GM12891 (cell line): ENCODE data around the gene DCAF8.

Experiments
- PAX5 ChIP-seq: IDR thresholded peaks from 2 replicates; pipeline ENCODE4 v1.6.1; 2011; ENCODE audit warnings: low read length, moderate library complexity, mild to moderate bottlenecking; ENCODE audit not compliant: insufficient read depth, severe bottlenecking
- POLR2A ChIP-seq: IDR thresholded peaks from 2 replicates; pipeline ENCODE4 v1.6.1; 2011; ENCODE audit warnings: low read depth, low read length, control low read depth
- POLR2AphosphoS5 ChIP-seq: IDR thresholded peaks from 2 replicates; pipeline ENCODE4 v1.6.1; 2011; ENCODE audit warnings: low read depth, low read length, control low read depth
- TAF1 ChIP-seq: IDR thresholded peaks from 2 replicates; pipeline ENCODE4 v1.6.1; 2011; ENCODE audit warnings: low read depth, low read length, control low read depth

DNA sequence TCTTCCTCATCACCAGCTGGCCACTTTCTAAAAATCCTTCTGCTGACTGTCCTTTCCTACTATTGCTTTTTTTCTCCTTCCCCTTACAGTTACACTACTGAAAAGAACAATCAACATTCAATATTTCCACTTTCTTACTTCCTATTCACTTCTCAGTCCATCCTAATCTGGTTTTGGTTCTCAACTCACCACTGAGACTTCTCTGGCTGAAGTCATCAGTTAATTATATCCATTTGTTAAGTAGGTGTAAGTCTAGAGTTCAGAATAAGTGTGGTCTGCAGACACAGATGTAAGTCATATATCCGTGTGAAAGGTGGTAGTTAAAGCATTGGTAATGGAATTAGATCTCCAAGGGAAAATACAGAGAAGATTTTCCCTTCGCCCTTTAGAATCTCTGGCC is 35.7 kb downstream of the DCAF8 start:
- no peak for TF ChIP-seq TAF1
- TF ChIP-seq POLR2A = no peak
- TF ChIP-seq POLR2AphosphoS5 = no peak
- TF ChIP-seq PAX5 = no peak
